Measurements from ENCODE around the gene ZNF784. TPM values are rescaled to one million over a fixed set of nuclear protein-coding genes. Genes with fewer than 3 reads are reported as not detected.
A peak's percentile ranks its signal among the peaks of the same experiment; 100 is the strongest.

Gene ZNF784
- total and polyA plus RNA-seq, 10 of the 15 experiments (the other 5 are each of a cell fraction or from before 2014, with no cell fraction given): 0.10 to 5.2 (median 1.8) TPM

GRCh38 chr19:55640577-55641425 lies 16.4 kb upstream of the ZNF784 start, which contains the start of gene ZNF580 (continued):
- TF ChIP-seq ZBED1 (IDR thresholded peaks at IDR 0.05; ENCODE audit: borderline replicate concordance) (no peak), STAT1 (conservative IDR thresholded peaks at IDR 0.05) (no peak), MTA2 (IDR thresholded peaks at IDR 0.05; ENCODE audit: low read depth) (no peak), NR2F1 (conservative IDR thresholded peaks at IDR 0.05) (0 out of 2 replicates have a peak, but pooled peaks have one; percentile 22), TARDBP (IDR thresholded peaks at IDR 0.05; ENCODE audit: borderline replicate concordance) (no peak), EED (IDR thresholded peaks at IDR 0.05; ENCODE audit: low read depth) (no peak), SUZ12 (IDR thresholded peaks at IDR 0.05; ENCODE audit: unreplicated experiment) (no peak), PAX5 (IDR thresholded peaks at IDR 0.05; ENCODE audit: borderline replicate concordance, low read depth, low read length) (peak; percentile 38; the same call in 1 of the 2 replicates), IRF3 (IDR thresholded peaks at IDR 0.05) (no peak), ZNF207 (IDR thresholded peaks at IDR 0.05; ENCODE audit: borderline replicate concordance) (no peak)
- TF ChIP-seq, protein P1, sequence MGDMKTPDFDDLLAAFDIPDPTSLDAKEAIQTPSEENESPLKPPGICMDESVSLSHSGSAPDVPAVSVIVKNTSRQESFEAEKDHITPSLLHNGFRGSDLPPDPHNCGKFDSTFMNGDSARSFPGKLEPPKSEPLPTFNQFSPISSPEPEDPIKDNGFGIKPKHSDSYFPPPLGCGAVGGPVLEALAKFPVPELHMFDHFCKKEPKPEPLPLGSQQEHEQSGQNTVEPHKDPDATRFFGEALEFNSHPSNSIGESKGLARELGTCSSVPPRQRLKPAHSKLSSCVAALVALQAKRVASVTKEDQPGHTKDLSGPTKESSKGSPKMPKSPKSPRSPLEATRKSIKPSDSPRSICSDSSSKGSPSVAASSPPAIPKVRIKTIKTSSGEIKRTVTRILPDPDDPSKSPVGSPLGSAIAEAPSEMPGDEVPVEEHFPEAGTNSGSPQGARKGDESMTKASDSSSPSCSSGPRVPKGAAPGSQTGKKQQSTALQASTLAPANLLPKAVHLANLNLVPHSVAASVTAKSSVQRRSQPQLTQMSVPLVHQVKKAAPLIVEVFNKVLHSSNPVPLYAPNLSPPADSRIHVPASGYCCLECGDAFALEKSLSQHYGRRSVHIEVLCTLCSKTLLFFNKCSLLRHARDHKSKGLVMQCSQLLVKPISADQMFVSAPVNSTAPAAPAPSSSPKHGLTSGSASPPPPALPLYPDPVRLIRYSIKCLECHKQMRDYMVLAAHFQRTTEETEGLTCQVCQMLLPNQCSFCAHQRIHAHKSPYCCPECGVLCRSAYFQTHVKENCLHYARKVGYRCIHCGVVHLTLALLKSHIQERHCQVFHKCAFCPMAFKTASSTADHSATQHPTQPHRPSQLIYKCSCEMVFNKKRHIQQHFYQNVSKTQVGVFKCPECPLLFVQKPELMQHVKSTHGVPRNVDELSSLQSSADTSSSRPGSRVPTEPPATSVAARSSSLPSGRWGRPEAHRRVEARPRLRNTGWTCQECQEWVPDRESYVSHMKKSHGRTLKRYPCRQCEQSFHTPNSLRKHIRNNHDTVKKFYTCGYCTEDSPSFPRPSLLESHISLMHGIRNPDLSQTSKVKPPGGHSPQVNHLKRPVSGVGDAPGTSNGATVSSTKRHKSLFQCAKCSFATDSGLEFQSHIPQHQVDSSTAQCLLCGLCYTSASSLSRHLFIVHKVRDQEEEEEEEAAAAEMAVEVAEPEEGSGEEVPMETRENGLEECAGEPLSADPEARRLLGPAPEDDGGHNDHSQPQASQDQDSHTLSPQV (IDR thresholded peaks at IDR 0.05): no peak
